ENCODE measurements around the gene FADS2. TPM values are rescaled to one million over a fixed set of nuclear protein-coding genes. Genes with fewer than 3 reads are reported as not detected.

Gene FADS2
- total RNA-seq, 1 donor: 713 TPM

DNA sequence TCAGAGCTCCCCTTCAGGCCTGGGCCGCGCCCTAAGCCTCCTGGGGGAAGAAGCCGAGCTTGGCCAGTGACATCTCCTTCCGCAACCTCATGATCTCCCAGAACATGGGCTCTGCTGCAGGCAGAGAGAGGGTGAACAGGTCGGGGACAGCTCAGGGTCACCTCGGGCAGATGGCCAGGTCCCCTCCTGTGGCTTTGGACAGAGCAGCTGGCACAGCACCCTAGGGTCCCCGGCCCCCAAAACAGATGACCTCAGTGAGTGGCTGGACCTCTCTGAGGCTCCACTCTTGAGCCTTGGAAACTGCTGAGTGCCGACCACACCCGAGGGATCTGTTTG lies 70.1 kb downstream of the FADS2 start:
- DNase-seq (ENCODE audit: low read depth): no peak
- TF ChIP-seq, protein P1, sequence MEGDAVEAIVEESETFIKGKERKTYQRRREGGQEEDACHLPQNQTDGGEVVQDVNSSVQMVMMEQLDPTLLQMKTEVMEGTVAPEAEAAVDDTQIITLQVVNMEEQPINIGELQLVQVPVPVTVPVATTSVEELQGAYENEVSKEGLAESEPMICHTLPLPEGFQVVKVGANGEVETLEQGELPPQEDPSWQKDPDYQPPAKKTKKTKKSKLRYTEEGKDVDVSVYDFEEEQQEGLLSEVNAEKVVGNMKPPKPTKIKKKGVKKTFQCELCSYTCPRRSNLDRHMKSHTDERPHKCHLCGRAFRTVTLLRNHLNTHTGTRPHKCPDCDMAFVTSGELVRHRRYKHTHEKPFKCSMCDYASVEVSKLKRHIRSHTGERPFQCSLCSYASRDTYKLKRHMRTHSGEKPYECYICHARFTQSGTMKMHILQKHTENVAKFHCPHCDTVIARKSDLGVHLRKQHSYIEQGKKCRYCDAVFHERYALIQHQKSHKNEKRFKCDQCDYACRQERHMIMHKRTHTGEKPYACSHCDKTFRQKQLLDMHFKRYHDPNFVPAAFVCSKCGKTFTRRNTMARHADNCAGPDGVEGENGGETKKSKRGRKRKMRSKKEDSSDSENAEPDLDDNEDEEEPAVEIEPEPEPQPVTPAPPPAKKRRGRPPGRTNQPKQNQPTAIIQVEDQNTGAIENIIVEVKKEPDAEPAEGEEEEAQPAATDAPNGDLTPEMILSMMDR (IDR thresholded peaks at IDR 0.05; ENCODE audit: insufficient read depth, low read depth, low read length): no peak

DNA sequence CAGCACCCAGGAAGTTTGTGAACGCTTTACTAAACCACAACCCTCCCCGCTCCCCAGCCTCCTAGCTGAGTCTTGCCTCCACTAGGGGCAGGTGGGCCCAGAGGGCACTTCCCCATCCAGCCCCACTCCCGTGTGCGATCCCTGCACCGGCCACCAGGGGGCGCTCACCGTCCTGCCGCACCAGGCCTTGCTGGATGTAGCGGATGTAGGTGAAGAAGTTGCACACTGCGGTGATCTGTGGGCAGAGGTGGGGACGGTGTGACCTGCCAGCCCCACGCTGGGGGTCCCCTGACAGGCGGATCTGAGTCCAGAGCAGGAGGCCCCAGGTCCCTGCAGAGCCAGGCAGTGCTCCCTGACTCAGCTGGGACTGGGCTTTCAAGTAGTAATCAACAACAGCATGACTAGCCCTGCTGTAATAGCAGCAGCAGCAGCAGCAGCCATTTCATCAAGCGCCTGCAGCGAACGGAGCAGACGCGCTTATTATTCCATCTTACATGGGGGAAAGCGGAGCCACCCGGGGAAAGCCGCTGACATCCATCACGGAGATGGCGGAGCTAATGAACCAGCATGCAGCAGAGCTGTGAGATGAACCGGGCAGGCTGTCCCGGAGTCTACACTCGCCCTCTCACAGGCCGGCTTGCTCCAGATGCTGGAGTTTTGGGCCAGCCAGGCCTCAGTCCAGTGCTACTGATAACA lies 71.2 kb downstream of the FADS2 start:
- TF ChIP-seq, protein P1 (IDR thresholded peaks at IDR 0.05; ENCODE audit: insufficient read depth, low read depth, low read length): peak; percentile 98
- no peak overlapping the region for H3K4me3 ChIP-seq (ENCODE audit: low read depth, low read length)
- peak; percentile 71 for DNase-seq (ENCODE audit: low read depth)

More for the DNA sequence above, 70.1 kb downstream of the FADS2 start:
- H3K4me3 ChIP-seq (ENCODE audit: low read depth, low read length): no peak overlapping the region

DNA sequence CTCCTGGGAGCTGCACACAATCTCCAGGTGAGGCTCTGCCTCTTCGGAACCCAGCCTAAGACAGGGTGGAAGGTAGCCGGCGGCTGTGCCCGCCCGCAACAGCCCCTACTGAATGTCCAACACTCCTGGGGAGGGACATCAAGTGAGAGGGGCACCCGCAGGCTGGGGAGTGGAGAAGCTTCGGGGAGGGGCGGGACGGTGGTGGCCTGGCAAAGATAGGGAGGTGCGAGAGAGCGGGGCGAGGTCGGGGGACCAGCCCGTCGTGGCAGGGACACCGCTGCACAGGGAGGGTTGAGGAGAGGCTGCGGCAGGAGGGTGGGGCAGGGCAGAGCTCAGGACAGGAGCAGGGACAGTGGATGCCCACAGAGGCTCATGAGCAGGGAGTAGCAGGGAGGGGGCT lies 72.2 kb downstream of the FADS2 start:
- no peak overlapping the region for H3K4me3 ChIP-seq (ENCODE audit: low read depth, low read length)
- TF ChIP-seq, protein P1 (IDR thresholded peaks at IDR 0.05; ENCODE audit: insufficient read depth, low read depth, low read length): no peak
- DNase-seq (ENCODE audit: low read depth): no peak

DNA sequence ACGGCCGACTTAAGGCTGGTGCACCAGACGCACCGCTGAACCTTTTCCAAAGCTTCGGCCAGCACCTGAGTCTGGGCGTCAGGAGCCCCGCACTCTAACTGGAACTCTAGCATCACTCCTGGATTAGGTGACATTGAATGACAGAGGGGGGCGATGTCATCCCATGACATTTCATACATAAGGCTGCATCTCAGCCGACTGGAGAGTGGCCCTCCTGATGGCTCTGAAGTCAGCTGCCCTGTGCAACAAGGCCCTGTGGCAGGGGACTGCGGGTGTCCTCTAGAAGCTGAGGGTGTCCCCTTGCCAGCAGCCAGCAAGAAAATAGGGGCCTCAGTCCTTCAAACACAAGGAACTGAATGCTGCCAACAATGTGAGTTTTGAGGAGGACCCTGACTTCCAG lies 73.3 kb downstream of the FADS2 start:
- TF ChIP-seq, protein P1 (IDR thresholded peaks at IDR 0.05; ENCODE audit: insufficient read depth, low read depth, low read length): no peak
- DNase-seq (ENCODE audit: low read depth): no peak
- H3K4me3 ChIP-seq (ENCODE audit: low read depth, low read length): no peak overlapping the region

DNA sequence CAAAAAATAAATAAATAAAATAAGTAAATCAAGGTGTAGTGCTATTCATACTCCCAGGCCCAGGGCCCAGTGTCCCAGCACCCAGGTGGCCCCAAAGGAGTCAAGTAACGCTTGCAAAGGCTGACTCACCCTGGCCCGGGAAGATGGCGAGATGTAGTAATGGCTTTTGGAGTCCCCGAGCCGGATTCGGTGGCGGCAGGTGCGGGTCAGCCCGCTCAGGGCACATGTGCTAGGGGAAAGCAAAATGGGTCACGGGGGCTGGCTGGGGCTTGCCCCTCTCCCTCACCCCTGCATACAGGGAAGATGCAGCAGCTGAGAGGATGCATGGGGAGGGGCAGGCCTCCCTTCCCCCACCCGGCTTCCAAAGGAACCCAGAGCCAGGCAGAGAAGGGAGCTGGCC lies 74.2 kb downstream of the FADS2 start:
- H3K4me3 ChIP-seq (ENCODE audit: low read depth, low read length): no peak overlapping the region
- DNase-seq (ENCODE audit: low read depth): no peak
- TF ChIP-seq, protein P1 (IDR thresholded peaks at IDR 0.05; ENCODE audit: insufficient read depth, low read depth, low read length): no peak

DNA sequence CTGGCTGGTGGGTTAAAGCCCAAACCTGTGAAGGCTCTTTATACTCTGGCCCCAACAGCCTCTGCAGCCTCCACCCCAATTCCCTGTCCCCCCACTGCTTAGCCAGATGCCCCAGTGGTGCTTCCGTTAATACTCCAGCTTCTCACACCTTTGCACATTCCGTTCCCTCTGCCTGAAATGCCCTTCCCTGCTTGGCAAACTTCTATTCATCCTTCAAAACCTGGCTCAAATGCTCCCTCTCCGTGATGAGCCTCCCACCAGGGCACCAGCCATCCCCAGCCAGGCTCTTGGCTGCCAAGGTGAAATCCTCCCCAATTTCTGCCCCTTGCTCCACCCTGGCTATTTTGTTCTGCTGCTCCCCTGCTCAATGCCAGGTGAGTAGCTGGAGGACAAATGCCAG lies 75.7 kb downstream of the FADS2 start:
- no peak for DNase-seq (ENCODE audit: low read depth)
- TF ChIP-seq, protein P1 (IDR thresholded peaks at IDR 0.05; ENCODE audit: insufficient read depth, low read depth, low read length): no peak
- no peak overlapping the region for H3K4me3 ChIP-seq (ENCODE audit: low read depth, low read length)

DNA sequence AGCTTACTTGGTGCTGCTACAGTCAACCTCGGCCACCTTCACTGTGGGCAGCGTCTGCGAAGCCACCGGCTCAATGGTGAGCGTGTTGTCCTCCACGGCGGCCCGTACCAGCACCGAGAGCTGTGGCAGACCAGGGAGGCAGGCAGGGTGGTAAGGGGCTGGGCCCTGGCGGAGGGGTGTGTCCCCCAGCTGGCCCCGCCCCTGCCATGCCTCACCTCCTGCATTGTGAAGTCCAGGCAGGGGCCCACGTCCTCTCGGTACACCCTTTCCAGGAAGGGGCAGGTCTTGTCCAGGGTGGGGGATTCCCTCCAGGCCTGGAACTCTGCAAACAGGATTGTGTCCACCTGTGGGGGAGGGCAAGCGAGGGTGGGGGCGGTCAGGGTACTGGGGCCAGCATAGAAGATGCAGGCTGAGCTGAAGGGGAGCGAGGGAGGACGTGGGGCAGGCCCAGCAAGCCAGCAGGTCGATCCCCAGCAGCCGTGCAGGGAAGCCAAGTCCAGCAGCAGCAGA lies 76.5 kb downstream of the FADS2 start:
- DNase-seq (ENCODE audit: low read depth): no peak
- TF ChIP-seq, protein P1 (IDR thresholded peaks at IDR 0.05; ENCODE audit: insufficient read depth, low read depth, low read length): no peak
- H3K4me3 ChIP-seq (ENCODE audit: low read depth, low read length): no peak overlapping the region

Data from fibroblast of villous mesenchyme (primary cell).